SK-N-MC (cell line): ENCODE results near the gene RASA3.
A peak's percentile ranks its signal among the peaks of the same experiment; 100 is the strongest.
"Not testable (repeated sequence)": the region's sequence is repeated elsewhere in the genome, so short reads cannot be mapped to it uniquely, and the experiment has no call there.

Source experiments
- DNase-seq: peaks from one replicate; pipeline ENCODE4 v3.0.0-alpha.2; 2011; ENCODE audit warnings: low read depth, low spot score
- H3K27ac ChIP-seq: fragments of 200-600 bp; sonication (generic); 2 replicates; pipeline ENCODE4 v1.5.1; 2016; ENCODE audit warnings: mixed run types
- H3K36me3 ChIP-seq: fragments of 200-600 bp; sonication (generic); 2 replicates; pipeline ENCODE4 v1.6.1; 2017; ENCODE audit warnings: antibody characterized with exemption, low read length, mixed read lengths; ENCODE audit not compliant: insufficient read depth
- H3K4me3 ChIP-seq: fragments of 200-600 bp; sonication (generic); 2 replicates; pipeline ENCODE4 v1.5.1; 2016
- H3K9ac ChIP-seq: fragments of 200-600 bp; sonication (generic); 2 replicates; pipeline ENCODE4 v1.8.0; 2017; ENCODE audit warnings: mixed run types, mixed read lengths; ENCODE audit not compliant: insufficient read length
- H3K9me3 ChIP-seq: fragments of 200-600 bp; sonication (generic); 2 replicates; pipeline ENCODE4 v1.6.1; 2017; ENCODE audit warnings: low read depth, mild to moderate bottlenecking, antibody characterized with exemption, low read length, moderate library complexity, mixed read lengths
- EZH2 ChIP-seq: fragments of 200-600 bp; sonication (generic); IDR thresholded peaks from one replicate; pipeline ENCODE4 v1.6.1; 2017; ENCODE audit warnings: antibody characterized with exemption
- FOXP2 ChIP-seq: optimal IDR thresholded peaks from 2 replicates; pipeline ENCODE3; 2011; ENCODE audit warnings: mild to moderate bottlenecking, moderate library complexity; ENCODE audit not compliant: insufficient read depth; ENCODE audit errors: extremely low read length, control extremely low read depth
- POLR2AphosphoS5 ChIP-seq: IDR thresholded peaks from 2 replicates; pipeline ENCODE4 v1.6.1; 2012; ENCODE audit warnings: mild to moderate bottlenecking, low read depth, low read length, borderline replicate concordance

Gene RASA3, protein sequence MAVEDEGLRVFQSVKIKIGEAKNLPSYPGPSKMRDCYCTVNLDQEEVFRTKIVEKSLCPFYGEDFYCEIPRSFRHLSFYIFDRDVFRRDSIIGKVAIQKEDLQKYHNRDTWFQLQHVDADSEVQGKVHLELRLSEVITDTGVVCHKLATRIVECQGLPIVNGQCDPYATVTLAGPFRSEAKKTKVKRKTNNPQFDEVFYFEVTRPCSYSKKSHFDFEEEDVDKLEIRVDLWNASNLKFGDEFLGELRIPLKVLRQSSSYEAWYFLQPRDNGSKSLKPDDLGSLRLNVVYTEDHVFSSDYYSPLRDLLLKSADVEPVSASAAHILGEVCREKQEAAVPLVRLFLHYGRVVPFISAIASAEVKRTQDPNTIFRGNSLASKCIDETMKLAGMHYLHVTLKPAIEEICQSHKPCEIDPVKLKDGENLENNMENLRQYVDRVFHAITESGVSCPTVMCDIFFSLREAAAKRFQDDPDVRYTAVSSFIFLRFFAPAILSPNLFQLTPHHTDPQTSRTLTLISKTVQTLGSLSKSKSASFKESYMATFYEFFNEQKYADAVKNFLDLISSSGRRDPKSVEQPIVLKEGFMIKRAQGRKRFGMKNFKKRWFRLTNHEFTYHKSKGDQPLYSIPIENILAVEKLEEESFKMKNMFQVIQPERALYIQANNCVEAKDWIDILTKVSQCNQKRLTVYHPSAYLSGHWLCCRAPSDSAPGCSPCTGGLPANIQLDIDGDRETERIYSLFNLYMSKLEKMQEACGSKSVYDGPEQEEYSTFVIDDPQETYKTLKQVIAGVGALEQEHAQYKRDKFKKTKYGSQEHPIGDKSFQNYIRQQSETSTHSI

DNA sequence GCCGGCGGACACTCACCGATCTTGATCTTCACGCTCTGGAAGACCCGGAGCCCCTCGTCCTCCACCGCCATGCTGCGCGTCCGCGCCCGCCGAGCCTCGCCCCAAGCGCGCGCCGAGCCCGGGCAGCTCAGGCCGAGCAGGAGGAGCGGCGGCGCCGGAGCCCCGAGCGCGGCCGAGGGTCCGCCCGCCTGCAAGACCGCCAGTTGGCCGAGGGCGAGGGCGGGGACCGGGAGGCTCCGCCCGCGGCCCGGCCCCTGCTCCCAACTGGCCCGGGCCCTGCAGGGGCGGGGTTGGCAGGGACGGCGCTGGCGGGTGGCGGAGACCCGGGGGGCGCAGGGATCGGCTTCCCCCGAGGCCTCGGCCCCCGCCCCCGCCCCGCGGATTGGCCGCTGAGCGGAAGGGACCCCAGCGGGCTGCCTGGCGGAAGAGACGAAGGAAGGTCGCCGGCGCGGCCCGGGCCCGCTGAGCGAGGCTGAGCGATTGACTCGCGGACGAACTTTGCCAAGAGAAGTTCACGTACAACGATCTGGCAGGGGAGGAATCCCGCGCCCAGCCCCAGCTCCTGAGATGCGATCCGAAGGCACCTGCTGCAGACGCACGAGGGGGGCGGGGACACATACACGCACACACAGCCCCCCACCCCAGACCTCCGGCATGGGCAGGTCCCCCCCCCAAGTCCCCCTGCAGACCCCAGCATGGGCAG is at the start of gene RASA3:
RASA3 (minus strand) TSS at position 205 of the 703 bp plus-strand sequence; CDS start at position 71, 134 bp downstream.
- Histone ChIP-seq H3K27ac (no peak within 1 kb of the TSS), H3K9ac (no peak within 1 kb of the TSS)
- DNase-seq = no peak

DNA sequence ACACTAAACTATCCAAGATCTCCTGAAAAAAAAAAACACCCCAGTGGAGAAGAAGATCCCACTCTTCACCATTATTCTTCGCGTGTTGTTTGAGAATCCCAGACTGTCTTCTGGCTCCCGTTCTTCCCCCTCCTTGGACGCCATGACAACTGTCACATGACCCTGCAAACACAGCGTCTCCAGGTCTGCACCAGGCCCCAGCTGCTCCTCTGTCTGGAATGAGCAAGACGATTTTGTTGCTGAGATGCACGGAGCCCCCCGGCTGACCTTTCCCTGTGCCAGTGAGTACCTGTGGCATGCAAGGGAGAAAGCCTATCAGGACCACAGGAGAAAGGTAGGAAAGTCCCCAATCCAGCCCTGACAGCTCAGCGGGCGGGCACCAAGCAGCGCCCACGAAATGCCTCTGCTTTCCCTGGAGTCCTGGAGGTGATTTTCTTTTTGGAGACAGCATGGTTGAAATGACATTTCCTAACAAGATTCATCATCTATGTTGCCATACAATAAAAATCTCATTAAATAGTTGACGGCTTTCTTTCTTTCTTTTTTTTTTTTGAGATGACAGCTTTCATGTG is 46.8 kb upstream of the RASA3 start, which contains the start of gene CFAP97D2:
CFAP97D2 (plus strand) TSS at position 171 of the 572 bp plus-strand sequence; CDS start at position 245, 74 bp downstream.
- TF ChIP-seq EZH2 (no peak), FOXP2 (no peak), POLR2AphosphoS5 (no peak)

More for the DNA sequence above, at the start of gene RASA3:
- TF ChIP-seq EZH2 (no peak), FOXP2 (no peak), POLR2AphosphoS5 (no peak)
- peak within 1 kb of the TSS; percentile 86 for H3K4me3 ChIP-seq
- no peaks in the 10 kb centered on the region for H3K9me3 ChIP-seq
- no peaks in the 10 kb centered on the region for H3K36me3 ChIP-seq

DNA sequence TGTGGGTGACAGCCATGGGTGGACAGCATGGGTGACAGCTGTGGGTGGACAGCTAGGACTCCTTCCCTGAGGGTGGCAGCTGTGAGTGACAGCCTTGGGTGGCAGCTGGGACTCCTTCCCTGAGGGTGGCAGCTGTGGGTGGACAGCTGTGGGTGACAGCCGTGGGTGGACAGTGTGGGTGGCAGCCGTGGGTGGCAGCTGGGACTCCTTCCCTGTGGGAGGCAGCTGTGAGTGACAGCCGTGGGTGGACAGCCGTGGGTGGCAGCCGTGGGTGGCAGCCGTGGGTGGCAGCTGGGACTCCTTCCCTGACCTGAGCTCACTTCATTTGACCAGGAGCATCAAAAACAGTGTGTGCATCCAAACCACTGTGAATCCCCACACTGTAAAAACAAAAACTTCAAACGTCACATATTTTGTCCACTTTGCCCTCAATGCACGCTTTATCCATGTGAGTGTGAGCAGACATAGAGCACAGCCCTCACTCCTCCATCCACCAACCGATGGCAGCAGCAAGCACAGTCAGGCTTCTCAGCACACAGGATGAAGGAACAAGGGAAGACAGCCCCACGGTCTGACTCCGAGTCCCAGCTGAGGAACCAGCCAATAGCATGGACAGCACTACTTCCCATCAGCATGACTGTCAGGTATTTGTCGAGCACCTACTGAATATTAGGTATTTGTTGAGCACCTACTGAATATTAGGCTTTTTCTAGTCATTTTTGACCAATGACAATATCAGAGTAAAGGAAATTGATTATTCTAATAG is 45.0 kb upstream of the RASA3 start:
- Histone ChIP-seq H3K9me3 (no peaks in the 10 kb centered on the region), H3K4me3 (no peak overlapping the region), H3K27ac (no peak overlapping the region), H3K36me3 (no peaks in the 10 kb centered on the region), H3K9ac (no peak overlapping the region)
- DNase-seq = no peak
- no peak for TF ChIP-seq POLR2AphosphoS5
- no peak for TF ChIP-seq EZH2
- TF ChIP-seq FOXP2 = no peak

More for the DNA sequence above, 46.8 kb upstream of the RASA3 start, which contains the start of gene CFAP97D2:
- Histone ChIP-seq H3K9me3 (no peaks in the 10 kb centered on the region), H3K9ac (no peak within 1 kb of the TSS), H3K27ac (no peak within 1 kb of the TSS), H3K36me3 (no peaks in the 10 kb centered on the region), H3K4me3 (no peak within 1 kb of the TSS)
- DNase-seq = no peak

DNA sequence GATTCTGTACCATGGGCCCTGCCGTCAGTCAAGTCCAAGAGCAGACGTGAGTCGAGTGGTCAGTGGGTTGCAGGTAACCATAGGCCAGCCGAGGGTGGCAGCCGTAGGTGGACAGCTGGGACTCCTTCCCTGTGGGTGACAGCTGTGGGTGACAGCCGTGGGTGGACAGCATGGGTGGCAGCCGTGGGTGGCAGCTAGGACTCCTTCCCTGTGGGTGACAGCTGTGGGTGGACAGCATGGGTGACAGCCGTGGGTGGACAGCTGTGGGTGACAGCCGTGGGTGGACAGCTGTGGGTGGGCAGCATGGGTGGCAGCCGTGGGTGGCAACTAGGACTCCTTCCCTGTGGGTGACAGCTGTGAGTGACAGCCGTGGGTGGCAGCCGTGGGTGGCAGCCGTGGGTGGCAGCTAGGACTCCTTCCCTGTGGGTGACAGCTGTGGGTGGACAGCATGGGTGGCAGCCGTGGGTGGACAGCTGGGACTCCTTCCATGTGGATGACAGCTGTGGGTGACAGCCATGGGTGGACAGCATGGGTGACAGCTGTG is 44.0 kb upstream of the RASA3 start:
- H3K27ac ChIP-seq, H3K36me3 ChIP-seq, DNase-seq, H3K9me3 ChIP-seq, H3K4me3 ChIP-seq, H3K9ac ChIP-seq: not testable (repeated sequence)

DNA sequence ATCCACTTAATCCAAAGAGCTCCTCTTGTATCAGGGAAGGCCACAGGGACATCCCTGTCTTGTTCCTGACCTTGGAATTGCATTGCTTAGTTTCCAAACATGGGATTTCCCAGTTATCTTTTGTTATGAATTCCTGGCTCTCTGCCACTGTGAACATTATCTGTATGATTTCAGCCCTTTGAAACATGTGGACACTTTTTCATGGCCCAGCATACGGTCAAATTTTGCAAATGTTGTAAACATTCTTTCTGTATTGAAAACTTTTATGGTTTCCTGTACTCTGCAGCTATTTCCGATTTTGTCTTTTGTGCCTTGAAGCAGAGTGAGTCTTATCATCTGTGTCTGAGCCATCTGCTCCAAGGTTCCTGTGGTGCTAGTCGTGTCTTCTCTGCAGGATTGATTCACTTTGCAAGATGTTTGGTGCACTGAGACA is 42.1 kb upstream of the RASA3 start:
- H3K9ac ChIP-seq = no peak overlapping the region
- no peak overlapping the region for H3K4me3 ChIP-seq
- H3K36me3 ChIP-seq = no peaks in the 10 kb centered on the region
- TF ChIP-seq EZH2 (no peak), FOXP2 (peak; percentile 36), POLR2AphosphoS5 (no peak)
- H3K9me3 ChIP-seq = no peaks in the 10 kb centered on the region
- H3K27ac ChIP-seq = no peak overlapping the region
- peak; percentile 44 for DNase-seq

DNA sequence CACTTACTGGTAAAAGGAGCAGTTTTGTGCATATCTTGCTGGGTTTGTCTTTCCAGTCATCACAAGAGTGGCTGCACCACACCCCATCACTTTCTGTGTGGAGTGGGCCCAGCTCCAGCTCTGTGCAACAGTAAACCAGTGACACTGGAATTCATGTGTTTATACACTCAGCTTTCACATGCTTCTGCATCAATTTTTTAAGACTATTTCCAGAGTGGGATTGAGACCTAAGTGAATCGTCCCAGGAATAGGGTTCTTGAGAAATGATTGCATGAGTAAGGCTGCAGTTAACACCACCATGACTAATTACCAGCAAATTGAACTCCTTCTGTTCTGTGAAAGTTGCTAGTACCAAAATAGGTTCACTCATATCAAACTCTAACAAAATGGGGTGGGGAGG is 41.3 kb upstream of the RASA3 start:
- no peak for DNase-seq
- Histone ChIP-seq H3K4me3 (no peak overlapping the region), H3K36me3 (no peaks in the 10 kb centered on the region), H3K27ac (no peak overlapping the region), H3K9me3 (no peaks in the 10 kb centered on the region), H3K9ac (no peak overlapping the region)
- no peak for TF ChIP-seq POLR2AphosphoS5
- TF ChIP-seq EZH2 = no peak
- no peak for TF ChIP-seq FOXP2

DNA sequence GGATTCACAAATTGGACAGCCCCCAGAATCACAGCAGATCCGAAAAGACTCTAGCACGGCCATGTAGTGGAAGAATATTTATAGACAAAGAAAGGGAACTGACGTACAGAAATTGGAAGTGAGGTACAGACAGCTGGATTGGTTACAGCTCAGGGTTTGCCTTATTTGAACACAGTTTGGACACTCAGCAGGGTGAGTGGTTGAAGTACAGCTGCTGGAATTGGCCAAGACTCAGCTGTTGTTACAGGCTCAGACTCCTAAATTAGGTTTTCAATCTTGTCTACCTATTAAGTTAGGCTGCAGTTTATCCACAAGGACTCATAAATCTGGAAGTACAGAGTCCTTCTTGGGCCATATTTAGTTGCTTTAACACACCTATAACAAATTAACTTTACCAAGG is 40.8 kb upstream of the RASA3 start:
- no peaks in the 10 kb centered on the region for H3K36me3 ChIP-seq
- TF ChIP-seq POLR2AphosphoS5 = no peak
- TF ChIP-seq EZH2 = no peak
- no peak for TF ChIP-seq FOXP2
- no peak overlapping the region for H3K9ac ChIP-seq
- H3K4me3 ChIP-seq = no peak overlapping the region
- H3K27ac ChIP-seq = no peak overlapping the region
- no peaks in the 10 kb centered on the region for H3K9me3 ChIP-seq
- no peak for DNase-seq
